Suprapubic skin (tissue), 4 donors: Measurements from ENCODE around the gene MAPK4. TPM values are rescaled to one million over a fixed set of nuclear protein-coding genes. Genes with fewer than 3 reads are reported as not detected.

Experiments
- DNase-seq, 2 donors: peaks; one replicate each; pipeline ENCODE4 v3.0.0-alpha.2; 2019; ENCODE audit warnings: low spot score in 2 of 2
- H3K27ac ChIP-seq: fragments of 200-600 bp; sonication (generic); one replicate; pipeline ENCODE4 v1.5.1; 2019
- H3K27me3 ChIP-seq: fragments of 200-600 bp; sonication (generic); one replicate; pipeline ENCODE4 v1.5.1; 2019
- H3K36me3 ChIP-seq: fragments of 200-600 bp; sonication (generic); one replicate; pipeline ENCODE4 v1.5.1; 2019
- H3K4me1 ChIP-seq: fragments of 200-600 bp; sonication (generic); one replicate; pipeline ENCODE4 v1.5.1; 2019
- H3K4me3 ChIP-seq: fragments of 200-600 bp; sonication (generic); one replicate; pipeline ENCODE4 v1.5.1; 2019; ENCODE audit warnings: mild to moderate bottlenecking
- H3K9me3 ChIP-seq: fragments of 200-600 bp; sonication (generic); one replicate; pipeline ENCODE4 v1.5.1; 2019
- EP300 ChIP-seq: sonication (generic); formaldehyde crosslinking; IDR thresholded peaks from one replicate; pipeline ENCODE4 v1.6.1; 2017; ENCODE audit warnings: antibody characterized with exemption
- POLR2A ChIP-seq, 2 donors: fragments of 450-650 bp; IDR thresholded peaks; one replicate each; pipeline ENCODE4 v1.6.1; 2017; ENCODE audit warnings: antibody characterized with exemption in 2 of 2, mild to moderate bottlenecking in 2 of 2, moderate library complexity in 2 of 2
- POLR2AphosphoS5 ChIP-seq, 3 donors: sonication (generic); formaldehyde crosslinking; IDR thresholded peaks; one replicate each; pipeline ENCODE4 v1.6.1; 2017; ENCODE audit warnings: antibody characterized with exemption in 3 of 3
- WGBS: methylation state at CpG from one replicate; pipeline ENCODE4 v1.1.5; 2018; 5-methylcytosine and 5-hydroxymethylcytosine counted together
- total RNA-seq, 4 donors: library from RNA; depleted of rRNA; stranded (reverse); fragments of >200 nt; gene quantifications; one replicate each; pipeline ENCODE4 v1.1.0, GENCODE V29; 2016
- TF ChIP-seq, protein P1 (sequence below), 2 donors: fragments of 200-600 bp in 1 of 2; fragments of 450-650 bp in 1 of 2; sonication (generic) in 1 of 2; IDR thresholded peaks; one replicate each; pipeline ENCODE4 v1.5.1; 2016 to 2019; ENCODE audit warnings: antibody characterized with exemption in 2 of 2, mild to moderate bottlenecking in 1 of 2, moderate library complexity in 1 of 2

The MAPK4 gene
- total RNA-seq, 4 donors from 2014 or later = 1.9 to 4.8 (median 2.4) TPM

- DNase-seq = no peak
- H3K4me3 ChIP-seq = no peak overlapping the region
- H3K9me3 ChIP-seq = peaks cover 4% of the 10 kb centered on the region
- TF ChIP-seq POLR2AphosphoS5 (IDR thresholded peaks at IDR 0.05) (no peak), EP300 (no peak), POLR2A (IDR thresholded peaks at IDR 0.05) (no peak)
- TF ChIP-seq, protein P1, sequence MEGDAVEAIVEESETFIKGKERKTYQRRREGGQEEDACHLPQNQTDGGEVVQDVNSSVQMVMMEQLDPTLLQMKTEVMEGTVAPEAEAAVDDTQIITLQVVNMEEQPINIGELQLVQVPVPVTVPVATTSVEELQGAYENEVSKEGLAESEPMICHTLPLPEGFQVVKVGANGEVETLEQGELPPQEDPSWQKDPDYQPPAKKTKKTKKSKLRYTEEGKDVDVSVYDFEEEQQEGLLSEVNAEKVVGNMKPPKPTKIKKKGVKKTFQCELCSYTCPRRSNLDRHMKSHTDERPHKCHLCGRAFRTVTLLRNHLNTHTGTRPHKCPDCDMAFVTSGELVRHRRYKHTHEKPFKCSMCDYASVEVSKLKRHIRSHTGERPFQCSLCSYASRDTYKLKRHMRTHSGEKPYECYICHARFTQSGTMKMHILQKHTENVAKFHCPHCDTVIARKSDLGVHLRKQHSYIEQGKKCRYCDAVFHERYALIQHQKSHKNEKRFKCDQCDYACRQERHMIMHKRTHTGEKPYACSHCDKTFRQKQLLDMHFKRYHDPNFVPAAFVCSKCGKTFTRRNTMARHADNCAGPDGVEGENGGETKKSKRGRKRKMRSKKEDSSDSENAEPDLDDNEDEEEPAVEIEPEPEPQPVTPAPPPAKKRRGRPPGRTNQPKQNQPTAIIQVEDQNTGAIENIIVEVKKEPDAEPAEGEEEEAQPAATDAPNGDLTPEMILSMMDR (IDR thresholded peaks at IDR 0.05) = no peak
- H3K27ac ChIP-seq = no peak overlapping the region
- 67% methylated on average over 10 of the region's 11 CpGs for WGBS
- no peaks in the 10 kb centered on the region for H3K27me3 ChIP-seq
- no peaks in the 10 kb centered on the region for H3K36me3 ChIP-seq
- no peaks in the 10 kb centered on the region for H3K4me1 ChIP-seq
These were observed 159.8 kb downstream of the MAPK4 start for GRCh38 chr18:50719471-50720324.

DNA sequence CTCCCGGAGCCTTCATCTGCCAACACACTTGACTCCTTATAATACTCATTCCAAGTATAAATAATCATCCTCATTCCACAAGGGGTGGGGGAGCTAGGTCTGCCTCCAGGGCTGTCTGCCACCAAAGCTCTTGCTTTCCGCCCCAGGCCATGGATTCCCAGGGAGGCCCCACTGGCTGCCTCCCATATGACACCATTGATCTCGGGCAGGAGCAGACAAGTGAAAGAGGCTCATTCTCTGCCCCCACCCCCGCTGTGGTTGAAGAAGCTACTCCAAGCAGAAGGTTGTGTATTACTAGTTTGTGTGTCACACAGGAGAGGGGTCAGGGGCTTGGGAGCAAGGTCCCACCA, 160.4 kb downstream of the MAPK4 start:
- Histone ChIP-seq H3K4me3 (no peak overlapping the region), H3K4me1 (no peaks in the 10 kb centered on the region), H3K36me3 (no peaks in the 10 kb centered on the region), H3K27me3 (no peaks in the 10 kb centered on the region), H3K9me3 (peaks cover 4% of the 10 kb centered on the region), H3K27ac (no peak overlapping the region)
- 64% methylated on average over 3 of the region's 4 CpGs for WGBS
- TF ChIP-seq POLR2AphosphoS5 (IDR thresholded peaks at IDR 0.05) = no peak
- TF ChIP-seq EP300 = no peak
- no peak for DNase-seq

DNA sequence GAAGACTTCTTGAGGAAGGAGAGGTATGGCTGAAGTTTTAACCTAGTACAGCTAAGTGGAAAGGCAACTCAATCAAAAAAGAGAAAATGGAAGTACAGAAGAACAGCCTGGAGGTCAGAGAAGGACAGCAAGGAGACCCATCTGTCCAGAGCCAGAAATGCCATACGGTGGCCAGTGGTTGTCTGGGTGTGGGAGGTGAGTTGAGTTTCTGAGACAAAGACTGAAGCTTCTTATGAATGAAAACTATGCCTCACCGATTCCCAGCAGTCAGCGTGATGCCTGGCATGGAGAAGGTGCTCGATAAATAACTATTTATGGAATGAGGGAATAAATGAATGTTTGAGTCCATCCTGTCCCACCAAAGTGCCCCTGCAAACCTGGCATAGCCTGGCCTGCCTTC, 161.1 kb downstream of the MAPK4 start:
- TF ChIP-seq POLR2AphosphoS5 (IDR thresholded peaks at IDR 0.05) (no peak), POLR2A (IDR thresholded peaks at IDR 0.05) (no peak), EP300 (no peak)
- TF ChIP-seq, protein P1 (IDR thresholded peaks at IDR 0.05) = no peak
- WGBS = 93% methylated on average over 4 of the region's 4 CpGs

DNA sequence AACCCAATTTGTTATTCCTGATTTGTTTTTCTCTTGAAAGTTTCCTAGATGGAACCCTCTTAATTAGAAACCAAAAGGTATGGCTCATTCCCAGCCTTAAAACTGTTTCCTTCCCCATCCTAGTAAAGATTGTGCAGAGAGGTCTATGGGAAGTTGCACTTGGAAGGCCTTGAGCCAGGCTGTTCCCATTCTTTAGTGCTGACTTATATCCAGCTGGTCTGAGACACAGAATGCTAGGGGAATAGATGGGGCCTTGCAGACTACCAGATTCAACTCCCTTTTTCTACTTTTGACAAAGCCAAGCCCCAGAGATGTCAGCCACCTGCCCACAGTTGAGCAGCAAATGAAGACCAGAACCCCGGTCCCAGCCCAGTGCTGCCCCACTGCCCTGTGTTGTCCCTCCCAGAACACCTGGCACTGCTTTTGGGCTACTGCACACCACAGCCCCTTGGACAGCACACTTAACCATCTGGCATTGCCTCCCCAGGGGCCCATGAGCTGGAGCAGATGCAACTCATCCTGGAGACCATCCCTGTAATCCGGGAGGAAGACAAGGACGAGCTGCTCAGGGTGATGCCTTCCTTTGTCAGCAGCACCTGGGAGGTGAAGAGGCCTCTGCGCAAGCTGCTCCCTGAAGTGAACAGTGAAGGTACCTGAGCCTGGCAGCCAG, 161.7 kb downstream of the MAPK4 start:
- Histone ChIP-seq H3K4me1 (no peaks in the 10 kb centered on the region), H3K27me3 (no peaks in the 10 kb centered on the region), H3K4me3 (no peak overlapping the region), H3K36me3 (no peaks in the 10 kb centered on the region), H3K9me3 (no peaks in the 10 kb centered on the region), H3K27ac (no peak overlapping the region)
- TF ChIP-seq POLR2AphosphoS5 (IDR thresholded peaks at IDR 0.05) (no peak), EP300 (no peak), POLR2A (IDR thresholded peaks at IDR 0.05) (no peak)
- TF ChIP-seq, protein P1 (IDR thresholded peaks at IDR 0.05) = no peak
- 93% methylated on average over 2 of the region's 4 CpGs for WGBS
- DNase-seq = no peak

More for the DNA sequence above, 161.1 kb downstream of the MAPK4 start:
- no peak for DNase-seq
- Histone ChIP-seq H3K4me3 (no peak overlapping the region), H3K27ac (no peak overlapping the region), H3K36me3 (no peaks in the 10 kb centered on the region), H3K27me3 (no peaks in the 10 kb centered on the region), H3K4me1 (no peaks in the 10 kb centered on the region), H3K9me3 (no peaks in the 10 kb centered on the region)

DNA sequence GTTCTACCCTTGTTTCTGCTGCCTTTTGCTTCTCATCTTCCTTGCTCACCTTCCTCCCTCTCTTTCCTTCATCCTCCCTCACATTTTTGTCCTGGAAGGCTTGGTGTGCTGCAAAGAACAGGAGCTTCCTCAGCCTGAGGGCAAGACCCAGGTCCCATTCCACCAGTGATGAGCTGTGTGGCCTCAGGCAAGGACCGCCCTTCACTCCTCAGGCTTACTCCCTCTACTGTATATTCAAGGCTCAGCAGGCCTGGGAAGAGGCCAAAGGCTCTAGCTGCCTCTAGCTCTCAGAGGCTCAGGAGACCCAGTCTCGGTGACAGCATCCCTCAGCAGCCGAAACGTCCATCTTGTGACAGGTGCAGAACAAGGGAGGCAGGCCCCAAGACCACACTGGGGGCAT, 162.4 kb downstream of the MAPK4 start:
- TF ChIP-seq POLR2A (IDR thresholded peaks at IDR 0.05) = no peak
- TF ChIP-seq, protein P1 (IDR thresholded peaks at IDR 0.05) = no peak
- no peak for TF ChIP-seq EP300
- no peak for TF ChIP-seq POLR2AphosphoS5 (IDR thresholded peaks at IDR 0.05)
- H3K4me1 ChIP-seq = peaks cover 2% of the 10 kb centered on the region
- WGBS = 90% methylated on average over 4 of the region's 4 CpGs
- no peak overlapping the region for H3K4me3 ChIP-seq
- H3K27me3 ChIP-seq = no peaks in the 10 kb centered on the region
- H3K36me3 ChIP-seq = no peaks in the 10 kb centered on the region
- H3K9me3 ChIP-seq = no peaks in the 10 kb centered on the region
- H3K27ac ChIP-seq = no peak overlapping the region
- DNase-seq = no peak
